Endodermal cell (in vitro differentiated cells): ENCODE data around the gene EVI2A. TPM values are rescaled to one million over a fixed set of nuclear protein-coding genes. Genes with fewer than 3 reads are reported as not detected.
"Not testable (repeated sequence)": the region's sequence is repeated elsewhere in the genome, so short reads cannot be mapped to it uniquely, and the experiment has no call there.

ENCODE experiments used
- DNase-seq: peaks from one replicate; pipeline ENCODE4 v3.0.0-alpha.2; 2017
- H3K27ac ChIP-seq: 2 replicates; pipeline ENCODE4 v1.5.1; 2013; ENCODE audit warnings: mild to moderate bottlenecking, low read depth, low read length, moderate library complexity
- H3K27me3 ChIP-seq: 2 replicates; pipeline ENCODE4 v1.6.1; 2013; ENCODE audit warnings: mild to moderate bottlenecking, low read length, moderate library complexity; ENCODE audit not compliant: insufficient read depth, control insufficient read depth, poor library complexity, severe bottlenecking
- H3K36me3 ChIP-seq: 2 replicates; pipeline ENCODE4 v1.7.0; 2013; ENCODE audit warnings: mild to moderate bottlenecking, low read length, moderate library complexity; ENCODE audit not compliant: control insufficient read depth, insufficient read depth
- H3K4me1 ChIP-seq: one replicate; pipeline ENCODE4 v1.7.0; 2013; ENCODE audit warnings: low read length; ENCODE audit not compliant: control insufficient read depth, insufficient read depth
- H3K4me3 ChIP-seq: 2 replicates; pipeline ENCODE4 v1.5.1; 2013; ENCODE audit warnings: mild to moderate bottlenecking, low read length, moderate library complexity
- H3K9ac ChIP-seq: 2 replicates; pipeline ENCODE4 v1.6.1; 2013; ENCODE audit warnings: mild to moderate bottlenecking, low read length, moderate library complexity; ENCODE audit not compliant: poor library complexity, severe bottlenecking; ENCODE audit errors: extremely low read depth
- H3K9me3 ChIP-seq: 2 replicates; pipeline ENCODE4 v1.6.1; 2013; ENCODE audit warnings: mild to moderate bottlenecking, low read length, moderate library complexity; ENCODE audit not compliant: control insufficient read depth
- H3K27ac Mint-ChIP-seq: 2 replicates; pipeline ENCODE4 v1.8.0; 2020; ENCODE audit warnings: mixed read lengths
- H3K27me3 Mint-ChIP-seq: 2 replicates; pipeline ENCODE4 v1.8.0; 2021; ENCODE audit warnings: mild to moderate bottlenecking, mixed read lengths; ENCODE audit not compliant: insufficient read depth
- H3K36me3 Mint-ChIP-seq: 2 replicates; pipeline ENCODE4 v1.8.0; 2020; ENCODE audit warnings: low read depth, mixed read lengths
- H3K4me1 Mint-ChIP-seq: 2 replicates; pipeline ENCODE4 v1.8.0; 2020; ENCODE audit warnings: mixed read lengths
- H3K4me3 Mint-ChIP-seq: 2 replicates; pipeline ENCODE4 v1.8.0; 2020; ENCODE audit warnings: mild to moderate bottlenecking, moderate library complexity, mixed read lengths
- H3K9me3 Mint-ChIP-seq: 2 replicates; pipeline ENCODE4 v1.8.0; 2020; ENCODE audit warnings: mild to moderate bottlenecking, mixed read lengths
- CTCF ChIP-seq: fragments of 200-600 bp; sonication (generic); conservative IDR thresholded peaks from 2 replicates; pipeline ENCODE4 v1.5.0; 2021; ENCODE audit warnings: antibody characterized with exemption, mild to moderate bottlenecking
- WGBS, 2 experiments: methylation state at CpG; one replicate each; pipeline versions ENCODE4 v1.1.5 to v1.1.7; 2013; ENCODE audit warnings: missing lambda C conversion rate in 2 of 2, mixed read lengths in 1 of 2; ENCODE audit not compliant: insufficient coverage in 1 of 2, insufficient read length in 1 of 2; 5-methylcytosine and 5-hydroxymethylcytosine counted together
- total RNA-seq, 2 donors: library from RNA; stranded (reverse); fragmentation: NEBNext Ultra II Directional in 1 of 2; extraction: Animal tissue kit (Norgen Biotek cat#: 25700) in 1 of 2; gene quantifications; 2 replicates in 1 of 2; 3 replicates in 1 of 2; pipeline ENCODE4 v1.2.1, GENCODE V29; 2021

Gene EVI2A
- total RNA-seq, 2 donors from 2014 or later = not detected

GRCh38 chr17:31318298-31318801 lies 3.1 kb downstream of the EVI2A start:
- Histone ChIP-seq H3K4me3 (no peak overlapping the region), H3K9me3 (no peaks in the 10 kb centered on the region), H3K27me3 (no peaks in the 10 kb centered on the region), H3K36me3 (peaks cover 5% of the 10 kb centered on the region), H3K9ac (no peak overlapping the region), H3K27ac (peak overlapping the region; percentile 13), H3K4me1 (no peaks in the 10 kb centered on the region)
- no peak for TF ChIP-seq CTCF
- no peak for DNase-seq
- peaks cover 3% of the 10 kb centered on the region for H3K4me1 Mint-ChIP-seq
- H3K27me3 Mint-ChIP-seq = no peaks in the 10 kb centered on the region
- no peaks in the 10 kb centered on the region for H3K9me3 Mint-ChIP-seq
- peak overlapping the region; percentile 1 for H3K27ac Mint-ChIP-seq
- WGBS, 2 experiments = 87 to 88% methylated on average over 7 to 8 of the region's 8 CpGs
- H3K4me3 Mint-ChIP-seq = no peak overlapping the region
- peaks cover 8% of the 10 kb centered on the region for H3K36me3 Mint-ChIP-seq

- Mint-ChIP-seq H3K27ac (no peak overlapping the region), H3K27me3 (no peaks in the 10 kb centered on the region), H3K4me3 (no peak overlapping the region), H3K9me3 (no peaks in the 10 kb centered on the region), H3K36me3 (peaks cover 2% of the 10 kb centered on the region), H3K4me1 (peaks cover 3% of the 10 kb centered on the region)
- Histone ChIP-seq H3K27ac (no peak overlapping the region), H3K9me3 (no peaks in the 10 kb centered on the region), H3K36me3 (peaks cover 4% of the 10 kb centered on the region), H3K27me3 (no peaks in the 10 kb centered on the region), H3K9ac (no peak overlapping the region), H3K4me1 (no peaks in the 10 kb centered on the region), H3K4me3 (no peak overlapping the region)
- 100% methylated on average over 3 of the region's 3 CpGs; no CpG with 5 or more reads in 1 of the 2 experiments for WGBS, 2 experiments
- DNase-seq = no peak
- TF ChIP-seq CTCF = no peak
Measured at GRCh38 chr17:31314782-31315100, 6.7 kb downstream of the EVI2A start.

- H3K9ac ChIP-seq = no peak within 1 kb of the TSS
- WGBS, 2 experiments = 100% methylated on average over 2 of the region's 3 CpGs; no CpG with 5 or more reads in 1 of the 2 experiments
- no peak within 1 kb of the TSS for H3K27ac ChIP-seq
- Mint-ChIP-seq H3K4me1 (peaks cover 3% of the 10 kb centered on the region), H3K27me3 (no peaks in the 10 kb centered on the region), H3K9me3 (no peaks in the 10 kb centered on the region), H3K36me3 (peaks cover 2% of the 10 kb centered on the region), H3K27ac (no peak within 1 kb of the TSS), H3K4me3 (no peak within 1 kb of the TSS)
- peaks cover 4% of the 10 kb centered on the region for H3K36me3 ChIP-seq
- no peaks in the 10 kb centered on the region for H3K4me1 ChIP-seq
- no peak for TF ChIP-seq CTCF
- H3K4me3 ChIP-seq = no peak within 1 kb of the TSS
- DNase-seq = no peak
- H3K9me3 ChIP-seq = no peaks in the 10 kb centered on the region
- no peaks in the 10 kb centered on the region for H3K27me3 ChIP-seq
Measured at GRCh38 chr17:31313982-31314781, 7.2 kb downstream of the EVI2A start, which contains the start of gene EVI2B. Gene EVI2B (minus strand): TSS chr17:31314054. CDS start chr17:31305609, 8,445 bp downstream.

GRCh38 chr17:31312223-31312622 lies 9.2 kb downstream of the EVI2A start:
- not testable (repeated sequence) for H3K4me3 ChIP-seq, H3K36me3 Mint-ChIP-seq, H3K9me3 Mint-ChIP-seq, H3K9ac ChIP-seq, H3K27ac ChIP-seq, H3K9me3 ChIP-seq, H3K4me1 Mint-ChIP-seq, H3K27ac Mint-ChIP-seq, DNase-seq, H3K27me3 ChIP-seq, H3K27me3 Mint-ChIP-seq, H3K4me1 ChIP-seq, H3K36me3 ChIP-seq, H3K4me3 Mint-ChIP-seq
- WGBS, 2 experiments = 97 to 100% methylated on average over 2 to 6 of the region's 7 CpGs
